ENCODE data around the gene SH2B3.

DNA sequence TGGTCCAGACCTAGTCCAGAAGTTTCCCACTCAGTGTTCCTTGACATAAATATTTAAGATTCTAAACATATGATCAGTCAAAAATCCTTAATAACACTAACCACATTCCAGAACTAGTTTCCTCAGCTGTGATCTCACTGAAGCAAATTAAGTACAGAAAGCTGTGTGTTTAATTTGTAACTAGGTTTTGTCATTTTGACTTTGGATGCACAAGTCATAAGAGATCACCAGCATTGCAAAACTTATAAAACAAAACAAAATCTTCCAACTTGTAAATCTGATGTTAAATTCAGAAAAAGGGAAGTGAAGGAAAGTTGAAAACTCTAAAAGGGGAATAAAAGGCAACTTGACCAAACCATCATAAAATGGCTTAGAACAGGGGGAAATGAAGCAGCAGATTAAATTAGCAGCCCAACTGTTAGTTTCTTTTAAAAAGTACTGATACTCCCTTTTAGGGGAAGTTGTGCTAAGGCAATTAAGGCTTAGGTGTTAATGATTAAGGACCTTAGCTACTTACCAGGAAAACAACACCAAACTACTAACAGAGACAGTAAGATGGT, 56.6 kb downstream of the SH2B3 start:
- TF ChIP-seq, protein P1, sequence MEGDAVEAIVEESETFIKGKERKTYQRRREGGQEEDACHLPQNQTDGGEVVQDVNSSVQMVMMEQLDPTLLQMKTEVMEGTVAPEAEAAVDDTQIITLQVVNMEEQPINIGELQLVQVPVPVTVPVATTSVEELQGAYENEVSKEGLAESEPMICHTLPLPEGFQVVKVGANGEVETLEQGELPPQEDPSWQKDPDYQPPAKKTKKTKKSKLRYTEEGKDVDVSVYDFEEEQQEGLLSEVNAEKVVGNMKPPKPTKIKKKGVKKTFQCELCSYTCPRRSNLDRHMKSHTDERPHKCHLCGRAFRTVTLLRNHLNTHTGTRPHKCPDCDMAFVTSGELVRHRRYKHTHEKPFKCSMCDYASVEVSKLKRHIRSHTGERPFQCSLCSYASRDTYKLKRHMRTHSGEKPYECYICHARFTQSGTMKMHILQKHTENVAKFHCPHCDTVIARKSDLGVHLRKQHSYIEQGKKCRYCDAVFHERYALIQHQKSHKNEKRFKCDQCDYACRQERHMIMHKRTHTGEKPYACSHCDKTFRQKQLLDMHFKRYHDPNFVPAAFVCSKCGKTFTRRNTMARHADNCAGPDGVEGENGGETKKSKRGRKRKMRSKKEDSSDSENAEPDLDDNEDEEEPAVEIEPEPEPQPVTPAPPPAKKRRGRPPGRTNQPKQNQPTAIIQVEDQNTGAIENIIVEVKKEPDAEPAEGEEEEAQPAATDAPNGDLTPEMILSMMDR (IDR thresholded peaks at IDR 0.05), result no peak
- TF ChIP-seq POLR2AphosphoS5 (IDR thresholded peaks at IDR 0.05; ENCODE audit: insufficient read depth in 1 of 2, low read depth in 1 of 2) (no peak), POLR2A (IDR thresholded peaks at IDR 0.05) (no peak)

Measured in vagina (tissue), 2 donors.